KG1 (cell line): ENCODE data around the gene TRIM67.
"Not testable (repeated sequence)": the region's sequence is repeated elsewhere in the genome, so short reads cannot be mapped to it uniquely, and the experiment has no call there.

Experiments
- DNase-seq: peaks from one replicate; lab custom pipeline; 2025; lab: John Stamatoyannopoulos, UW

Gene TRIM67

DNA sequence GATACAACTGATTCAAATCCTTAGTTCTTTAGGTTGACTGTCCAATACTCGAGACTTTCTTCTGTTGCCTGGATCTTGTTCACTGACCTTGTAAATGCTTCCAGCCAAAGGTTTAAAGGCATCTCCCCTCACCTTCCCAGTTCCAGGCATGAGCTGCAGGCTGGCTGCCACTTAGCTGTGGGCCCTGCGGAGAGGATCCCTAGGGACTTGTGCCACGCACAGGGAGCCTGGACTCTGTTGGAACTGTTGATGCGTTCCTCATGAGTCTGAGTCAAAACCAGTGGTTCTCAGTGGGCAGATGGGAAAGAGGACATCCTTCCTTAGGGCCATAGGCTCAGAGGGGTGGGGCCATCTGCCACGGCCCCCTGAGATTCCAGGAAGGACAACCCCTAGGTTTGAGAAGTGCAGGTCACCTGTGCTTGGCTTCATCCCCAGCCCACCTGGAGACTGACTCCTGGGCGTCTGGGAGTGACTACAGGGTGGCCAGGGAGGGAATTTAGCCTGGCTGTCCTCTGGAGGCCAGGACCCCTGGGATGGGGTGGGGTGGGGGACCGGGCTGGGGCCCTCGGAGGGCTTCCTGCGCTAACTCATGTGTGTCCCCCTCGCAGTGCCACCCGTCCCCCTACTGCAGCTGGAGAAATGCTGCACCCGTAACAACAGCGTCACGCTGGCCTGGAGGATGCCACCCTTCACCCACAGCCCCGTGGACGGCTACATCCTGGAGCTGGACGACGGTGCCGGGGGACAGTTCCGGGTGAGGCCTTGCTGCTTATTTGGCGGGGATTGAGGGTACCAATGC is 41.6 kb downstream of the TRIM67 start:
- DNase-seq, result no peak

DNA sequence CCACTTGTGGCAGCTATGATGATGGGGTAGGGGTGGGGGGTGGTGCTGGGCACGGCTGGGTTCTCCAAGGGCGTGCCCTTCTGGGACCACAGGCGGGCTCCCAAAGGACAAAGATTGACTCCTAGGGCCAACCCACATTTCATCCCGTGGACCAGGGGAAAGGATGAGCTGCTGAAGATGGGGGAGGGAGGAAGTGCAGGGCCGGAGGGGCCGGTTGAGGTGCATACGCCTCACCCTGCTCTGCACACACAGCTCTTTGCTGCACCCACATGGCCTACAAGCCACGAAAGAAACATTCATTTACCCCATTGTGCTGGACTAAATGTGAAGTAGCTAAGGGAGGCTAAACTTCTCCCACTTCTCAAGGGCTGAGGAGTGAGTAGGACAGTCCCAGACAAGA is 45.0 kb downstream of the TRIM67 start:
- DNase-seq, result no peak

DNA sequence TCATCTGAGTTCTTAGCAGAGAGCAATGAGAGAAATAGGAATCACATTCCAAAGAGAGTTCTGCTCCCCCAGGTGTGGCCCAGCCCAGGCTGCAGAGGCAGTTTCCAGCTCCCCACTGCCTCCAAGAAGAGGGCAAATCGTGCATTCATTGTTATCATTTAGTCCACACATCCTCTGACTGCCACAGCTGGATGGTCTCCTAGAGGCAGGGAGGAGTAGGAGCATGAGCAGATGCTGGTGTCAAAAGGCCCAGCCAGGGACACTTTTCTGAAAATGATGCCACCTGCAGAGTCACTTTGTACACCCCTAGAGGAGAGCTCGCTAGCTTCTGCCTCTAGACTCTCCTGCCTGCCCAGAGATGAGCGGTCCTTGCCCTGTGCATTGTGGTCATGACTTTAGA is 45.6 kb downstream of the TRIM67 start:
- DNase-seq, result no peak

DNA sequence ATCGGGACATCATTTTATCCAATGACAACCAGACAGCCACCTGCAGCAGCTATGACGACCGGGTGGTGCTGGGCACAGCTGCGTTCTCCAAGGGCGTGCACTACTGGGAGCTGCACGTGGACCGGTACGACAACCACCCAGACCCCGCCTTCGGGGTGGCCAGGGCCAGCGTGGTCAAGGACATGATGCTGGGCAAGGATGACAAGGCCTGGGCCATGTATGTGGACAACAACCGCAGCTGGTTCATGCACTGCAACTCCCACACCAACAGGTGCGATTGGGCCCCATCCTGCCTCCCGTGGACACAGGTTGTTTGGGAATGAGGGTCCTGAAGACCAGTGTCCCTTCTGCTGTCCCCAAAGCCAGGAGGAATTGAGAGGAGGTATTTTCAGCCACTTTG is 47.1 kb downstream of the TRIM67 start:
- no peak for DNase-seq

DNA sequence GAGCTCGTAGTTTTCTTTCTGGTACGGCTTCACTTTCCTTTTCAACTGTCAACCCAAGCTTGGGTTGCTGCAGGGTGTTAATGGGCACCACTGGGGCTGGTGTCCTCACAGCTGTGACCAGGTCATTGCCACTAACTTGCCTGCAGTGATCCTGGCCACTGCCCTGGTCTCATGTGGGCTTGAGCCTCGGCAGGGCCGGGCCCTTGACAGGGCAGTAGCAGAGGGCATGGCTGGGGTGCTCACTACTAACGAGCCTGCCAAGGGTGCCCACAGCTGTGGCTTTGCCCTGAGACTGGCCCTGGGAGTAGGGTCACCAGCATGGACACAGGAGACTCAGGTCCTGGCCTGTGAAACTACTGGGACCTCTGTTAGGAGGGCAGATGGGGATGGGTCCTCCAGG is 47.7 kb downstream of the TRIM67 start:
- DNase-seq, result no peak

DNA sequence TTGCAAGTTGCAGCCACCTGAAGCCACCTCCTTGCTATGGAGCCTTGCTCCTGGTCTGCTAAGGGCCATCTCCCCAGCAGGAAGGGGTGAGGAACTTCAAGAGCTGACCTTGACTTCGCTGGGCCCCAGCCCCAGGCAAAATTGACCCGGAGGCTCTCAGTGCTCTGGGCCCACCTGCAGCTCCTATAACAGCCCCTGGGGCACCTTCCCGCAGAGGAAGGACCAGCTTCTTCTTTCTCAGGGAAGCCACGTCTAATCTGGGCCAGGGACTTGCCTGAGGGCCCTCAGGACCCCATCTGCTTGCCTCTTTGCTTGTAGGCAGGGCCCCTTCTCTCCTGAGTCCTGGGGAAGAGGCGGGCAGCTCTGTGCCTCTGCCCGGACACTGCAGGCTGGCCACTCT is 48.3 kb downstream of the TRIM67 start:
- DNase-seq, result no peak

DNA sequence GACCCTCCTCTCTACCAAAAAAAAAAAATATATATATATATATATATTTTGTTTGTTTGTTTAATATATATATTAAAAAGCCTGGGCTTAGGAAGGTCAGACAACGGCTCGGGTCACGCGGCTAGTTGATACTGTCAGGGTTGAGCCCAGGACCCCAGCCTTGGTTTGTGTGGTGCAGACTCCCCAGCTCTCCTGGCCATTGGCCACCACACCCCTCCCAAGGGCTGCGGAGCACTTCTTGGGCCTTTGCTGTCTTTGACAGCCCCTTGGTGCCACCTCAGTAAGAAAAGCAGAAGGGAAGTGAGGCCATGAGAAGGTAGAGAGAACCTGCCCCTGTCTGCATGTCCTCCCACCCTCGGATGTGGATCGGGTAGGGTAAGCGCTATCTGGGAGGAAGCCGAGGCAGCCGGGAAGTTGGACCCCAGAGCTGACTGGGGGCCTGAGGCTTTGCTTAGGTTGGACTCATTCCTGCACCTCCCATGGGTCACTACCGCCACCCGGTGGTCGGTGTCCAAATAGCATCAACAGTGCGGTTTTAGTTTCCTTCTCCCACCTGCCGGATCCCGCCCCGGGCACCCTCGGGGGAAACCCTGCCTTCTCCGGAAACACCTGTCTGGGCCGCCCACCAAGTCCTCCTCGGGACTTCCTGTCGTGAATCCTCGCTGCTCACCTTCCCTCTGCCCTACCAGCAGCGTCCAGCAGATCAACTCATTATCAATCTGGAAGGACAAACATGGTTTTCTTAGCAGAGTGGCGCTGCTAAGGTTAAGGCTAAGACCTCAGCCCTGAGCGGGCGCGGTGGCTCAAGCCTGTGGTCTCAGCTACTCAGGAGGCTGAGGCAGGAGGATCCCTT is 49.4 kb downstream of the TRIM67 start:
- DNase-seq, result peak; percentile 67

DNA sequence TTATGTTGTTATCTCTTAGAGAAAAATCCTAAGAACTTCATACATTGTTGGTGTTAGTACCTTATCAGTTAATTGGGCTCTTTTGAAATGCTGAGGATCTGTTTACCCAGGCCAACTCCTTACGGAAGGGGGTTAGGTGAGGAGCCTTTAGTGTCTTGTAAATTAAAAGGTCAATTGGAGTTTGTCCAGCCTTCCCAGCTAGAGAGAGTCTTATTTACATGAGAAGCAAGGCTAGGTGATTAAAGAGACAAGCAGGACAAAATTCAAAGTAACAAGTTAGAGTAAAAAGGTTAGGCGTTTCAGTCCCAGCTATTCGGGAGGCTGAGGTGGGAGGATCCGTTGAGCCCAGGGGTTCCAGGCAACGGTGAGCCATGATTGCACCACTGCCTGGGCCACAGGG is 50.4 kb downstream of the TRIM67 start:
- DNase-seq, result not testable (repeated sequence)

DNA sequence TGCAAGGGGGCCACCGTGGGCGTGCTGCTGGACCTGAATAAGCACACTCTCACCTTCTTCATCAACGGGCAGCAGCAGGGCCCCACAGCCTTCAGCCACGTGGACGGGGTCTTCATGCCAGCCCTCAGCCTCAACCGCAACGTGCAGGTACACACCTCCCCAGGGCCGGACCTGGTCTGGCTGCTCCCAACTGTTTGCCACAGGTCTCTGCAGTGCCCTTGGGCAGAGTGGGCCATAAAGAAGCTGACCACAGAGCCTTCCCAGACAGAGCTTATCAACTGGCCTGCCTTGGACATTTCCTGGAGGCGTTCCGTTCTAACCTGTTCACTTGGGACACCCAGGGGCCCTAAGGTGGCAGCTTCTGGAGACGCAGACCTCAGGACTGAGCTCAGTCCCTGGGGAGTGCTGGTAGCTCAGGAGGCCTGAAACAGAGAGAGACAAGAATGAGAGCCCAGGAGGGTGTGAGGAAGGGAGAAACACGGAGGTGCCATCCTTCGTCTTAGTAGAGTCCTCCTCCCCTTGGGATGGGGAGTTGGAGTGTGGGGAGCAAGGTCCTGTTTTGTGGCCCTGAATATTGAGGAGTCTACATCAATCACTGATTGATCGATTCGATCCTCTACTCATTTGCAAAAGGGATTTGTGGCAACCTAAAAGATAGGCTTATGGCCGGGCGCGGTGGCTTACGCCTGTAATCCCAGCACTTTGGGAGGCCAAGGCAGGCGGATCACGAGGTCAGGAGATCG is 52.1 kb downstream of the TRIM67 start:
- no peak for DNase-seq

DNA sequence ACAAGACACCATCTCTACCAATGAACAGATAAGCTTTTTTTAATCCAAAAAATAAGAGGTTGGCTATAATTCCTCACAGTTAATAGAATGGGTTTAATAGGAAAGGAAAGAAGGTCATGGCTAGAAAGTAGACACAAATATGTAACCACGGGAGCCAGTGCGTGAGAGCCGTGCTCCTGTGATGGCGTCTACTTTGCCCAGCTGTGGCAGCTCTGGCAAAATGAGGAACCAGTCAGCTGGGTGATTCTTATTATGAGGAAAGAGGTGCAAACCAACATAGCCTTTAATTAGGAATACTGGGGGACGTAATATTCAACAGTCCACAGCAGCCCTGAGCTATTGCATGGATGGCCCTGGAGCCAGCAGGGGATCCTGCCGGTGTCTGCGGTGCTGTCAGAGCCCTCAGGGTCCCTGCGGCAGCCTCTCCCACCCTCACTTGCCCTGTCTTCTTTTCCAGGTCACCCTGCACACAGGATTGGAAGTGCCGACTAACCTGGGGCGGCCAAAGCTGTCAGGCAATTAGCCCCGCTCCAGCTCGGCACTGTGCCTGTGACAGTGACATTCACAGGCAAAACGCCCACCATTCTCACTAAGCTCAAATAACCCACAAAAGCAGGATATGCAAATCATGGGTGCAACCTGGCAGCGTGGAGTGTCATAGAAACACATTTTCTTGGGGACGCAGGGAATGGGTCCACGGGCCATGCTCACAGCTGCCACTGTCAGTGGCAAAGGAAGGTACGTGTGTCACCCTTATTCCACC is 53.2 kb downstream of the TRIM67 start:
- DNase-seq, result no peak

DNA sequence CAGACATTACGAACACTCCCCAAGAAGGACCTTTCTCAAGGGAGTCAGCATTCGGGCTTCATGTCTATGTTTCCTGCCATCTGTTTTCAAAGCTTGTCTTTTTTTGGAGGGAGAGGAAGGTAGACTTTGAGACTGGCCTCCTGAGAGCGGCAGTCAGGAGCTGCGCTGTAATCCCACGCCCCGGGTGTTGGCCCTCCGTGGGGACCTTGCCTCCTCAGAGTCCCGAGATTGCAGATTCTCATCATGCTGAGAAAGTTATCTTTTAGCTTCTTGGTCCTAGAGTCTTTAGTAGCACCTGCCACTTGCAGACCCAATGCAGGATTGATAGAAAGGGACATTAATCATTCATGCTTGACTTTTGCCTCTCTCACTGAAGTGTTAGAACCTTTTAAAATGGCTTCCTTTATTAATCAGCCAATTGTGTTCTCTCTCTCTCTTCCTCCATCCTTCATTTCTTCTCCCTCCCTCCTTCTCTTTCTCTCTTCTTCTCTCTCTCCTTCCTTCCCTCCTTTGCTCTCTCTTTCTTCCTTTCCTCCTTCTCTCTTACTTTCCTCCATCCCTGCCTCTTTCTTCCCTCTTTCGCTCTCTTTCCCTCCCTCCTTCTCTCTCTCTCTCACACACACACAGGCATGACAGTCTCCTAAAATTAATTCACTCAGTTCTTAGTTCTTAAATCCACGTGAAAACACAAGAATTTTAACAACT is 54.0 kb downstream of the TRIM67 start:
- no peak for DNase-seq

DNA sequence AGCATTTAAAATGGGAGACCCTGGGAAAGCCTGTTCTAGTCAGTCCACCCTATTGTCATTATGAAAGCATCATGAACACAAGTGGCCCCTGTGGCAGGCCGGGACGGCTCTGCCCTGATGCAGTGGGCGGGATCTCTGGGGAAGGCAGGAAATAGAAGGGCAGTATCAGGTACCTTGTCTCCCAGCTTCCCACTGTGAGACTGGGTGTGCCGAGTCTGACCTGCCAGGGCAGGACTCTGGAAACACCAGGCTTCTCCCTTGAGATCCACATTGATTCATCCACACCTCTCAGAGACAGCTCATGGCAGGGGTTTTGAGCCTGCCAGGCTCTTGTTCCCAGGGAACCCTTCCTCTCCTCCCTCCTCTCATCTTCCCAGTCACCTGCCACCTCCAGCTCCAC is 54.6 kb downstream of the TRIM67 start:
- DNase-seq, result no peak

DNA sequence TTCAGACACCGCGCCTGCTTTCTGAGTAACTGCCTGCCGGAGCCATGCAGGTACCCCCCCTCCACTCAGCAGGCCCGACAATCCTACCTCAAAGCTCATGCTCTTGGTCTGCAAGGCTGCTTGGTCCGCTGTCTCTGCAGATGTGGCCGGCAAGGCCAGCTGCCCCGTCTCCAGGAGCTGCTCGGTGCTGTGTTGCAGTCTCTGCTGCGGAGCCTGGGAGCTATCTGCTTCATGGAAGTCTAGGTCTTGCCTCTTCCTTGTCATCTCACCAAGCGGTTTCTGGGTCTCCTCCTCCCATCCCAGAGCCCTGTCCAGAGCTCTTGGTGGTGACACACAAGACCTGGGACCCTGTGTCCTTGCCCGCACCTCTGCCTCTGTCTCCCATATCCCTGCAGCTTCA is 55.2 kb downstream of the TRIM67 start:
- DNase-seq, result no peak

DNA sequence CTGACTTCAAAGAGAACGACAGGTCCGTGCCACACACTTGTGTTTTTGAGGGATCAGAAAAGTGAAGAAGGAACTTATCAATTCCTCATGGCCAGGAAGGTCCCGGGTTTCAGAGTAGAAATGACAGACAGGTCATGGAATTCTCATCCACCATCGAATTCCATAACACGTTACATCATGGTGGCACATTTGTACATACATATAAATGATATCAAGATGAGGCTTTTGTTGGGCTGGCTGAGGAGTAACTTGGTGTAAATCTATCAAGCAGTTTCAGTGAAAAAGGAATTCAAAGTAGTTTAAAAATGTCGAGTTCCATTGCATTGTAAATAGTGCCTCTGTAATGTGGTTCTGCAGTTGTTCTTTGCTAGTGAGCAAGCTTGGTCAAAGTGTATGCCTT is 56.2 kb downstream of the TRIM67 start:
- DNase-seq, result no peak

DNA sequence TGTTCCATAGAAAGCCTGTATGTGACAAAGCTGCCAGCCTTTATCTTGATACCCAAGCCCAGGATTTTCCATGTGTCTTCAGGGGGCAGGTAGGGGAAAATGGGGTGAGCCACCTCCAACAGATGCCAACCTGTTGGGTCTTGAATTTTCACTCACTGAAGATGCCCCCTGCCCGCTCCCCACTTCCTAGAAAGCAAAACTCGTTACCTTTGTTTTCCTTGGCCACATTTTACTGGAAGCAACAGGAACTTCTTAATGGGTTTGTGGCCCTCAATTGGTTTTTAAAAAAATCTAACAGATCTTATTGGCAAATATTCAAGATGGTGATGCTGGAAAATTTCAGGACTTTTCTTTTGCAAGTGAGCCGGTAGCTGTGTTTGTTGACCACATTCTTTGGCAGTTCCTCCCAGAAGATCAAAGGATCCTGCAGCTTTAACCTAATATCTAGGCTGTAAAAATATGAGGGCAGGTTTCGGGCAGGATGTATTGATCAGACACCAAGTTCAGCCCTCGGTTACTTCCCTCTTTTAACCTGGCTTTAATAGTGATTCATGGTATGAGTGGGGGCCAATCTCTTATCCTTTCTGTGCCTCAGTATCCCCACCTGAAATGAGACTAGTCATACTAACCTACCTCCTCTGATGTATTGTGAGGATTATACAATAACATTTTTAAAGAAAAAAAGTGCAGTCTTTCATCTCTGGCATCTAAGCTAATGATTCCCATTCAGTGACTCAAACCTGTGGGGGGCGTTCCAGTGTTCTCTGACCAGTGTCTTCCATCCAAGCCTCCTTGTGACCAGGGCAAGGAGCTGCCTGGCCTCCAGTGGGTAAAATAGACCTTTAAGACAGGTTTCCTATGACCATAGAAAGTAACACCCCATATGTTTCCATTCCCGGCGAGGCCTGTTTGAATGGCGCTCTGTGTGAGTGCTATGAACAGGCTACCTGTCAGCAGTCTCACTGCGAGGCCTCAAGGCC is 57.9 kb downstream of the TRIM67 start:
- DNase-seq, result no peak

DNA sequence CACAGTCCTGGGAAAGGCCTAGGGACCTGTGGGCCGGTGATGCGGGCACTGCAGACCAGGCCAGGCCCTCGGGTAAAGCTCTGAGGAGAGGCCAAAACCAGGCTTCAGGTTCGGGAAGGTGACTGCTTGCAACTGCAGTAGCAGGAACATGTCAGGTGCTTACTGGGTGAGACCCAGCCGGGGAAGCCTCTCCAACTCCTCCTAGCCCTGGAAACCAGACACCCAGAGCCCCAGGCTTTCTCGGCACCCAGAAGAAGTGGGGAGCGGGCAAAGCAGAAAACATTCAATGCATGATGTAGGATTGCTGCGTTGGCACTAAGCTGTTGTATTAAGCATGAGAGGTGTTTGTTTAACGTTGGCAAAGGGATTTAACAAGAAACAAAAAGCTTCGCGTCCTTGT is 58.9 kb downstream of the TRIM67 start:
- DNase-seq, result no peak

DNA sequence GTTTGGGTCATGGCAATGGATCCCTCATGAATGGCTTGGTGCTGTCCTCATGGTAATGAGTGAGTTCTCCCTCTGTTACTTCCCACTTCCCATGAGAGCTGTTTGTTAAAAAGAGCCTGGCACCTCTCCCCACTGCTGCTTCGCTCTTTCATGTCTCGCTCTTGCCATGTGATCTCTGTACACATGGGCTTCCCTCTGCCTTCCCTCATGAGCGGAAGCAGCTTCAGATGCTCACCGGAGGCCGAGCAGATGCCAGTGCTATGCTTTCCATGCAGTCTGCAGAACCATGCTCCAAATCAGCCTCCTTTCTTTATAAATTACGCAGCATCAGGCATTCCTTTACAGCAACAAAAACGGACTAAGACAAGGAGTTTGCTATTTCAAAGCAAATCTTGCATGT is 64.3 kb downstream of the TRIM67 start:
- DNase-seq, result no peak

DNA sequence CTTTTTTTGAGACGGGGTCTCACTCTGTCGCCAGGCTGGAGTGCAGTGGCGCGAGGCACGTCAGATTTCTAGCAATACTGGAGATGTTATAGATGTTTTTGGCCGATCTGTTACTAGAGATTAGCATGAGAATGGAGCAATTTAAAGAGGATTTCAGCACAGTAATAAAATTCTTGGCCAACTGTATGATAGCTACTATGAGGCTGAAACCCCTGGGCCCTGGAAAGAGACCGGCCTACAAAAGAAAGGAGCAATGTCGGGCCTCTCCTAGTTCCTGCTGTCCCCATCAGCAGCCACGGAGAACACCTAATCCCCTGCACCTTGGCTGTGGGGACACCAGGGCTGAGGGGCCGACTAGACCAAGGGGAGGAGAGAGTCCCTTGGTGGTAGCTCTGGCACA is 69.7 kb downstream of the TRIM67 start:
- no peak for DNase-seq

DNA sequence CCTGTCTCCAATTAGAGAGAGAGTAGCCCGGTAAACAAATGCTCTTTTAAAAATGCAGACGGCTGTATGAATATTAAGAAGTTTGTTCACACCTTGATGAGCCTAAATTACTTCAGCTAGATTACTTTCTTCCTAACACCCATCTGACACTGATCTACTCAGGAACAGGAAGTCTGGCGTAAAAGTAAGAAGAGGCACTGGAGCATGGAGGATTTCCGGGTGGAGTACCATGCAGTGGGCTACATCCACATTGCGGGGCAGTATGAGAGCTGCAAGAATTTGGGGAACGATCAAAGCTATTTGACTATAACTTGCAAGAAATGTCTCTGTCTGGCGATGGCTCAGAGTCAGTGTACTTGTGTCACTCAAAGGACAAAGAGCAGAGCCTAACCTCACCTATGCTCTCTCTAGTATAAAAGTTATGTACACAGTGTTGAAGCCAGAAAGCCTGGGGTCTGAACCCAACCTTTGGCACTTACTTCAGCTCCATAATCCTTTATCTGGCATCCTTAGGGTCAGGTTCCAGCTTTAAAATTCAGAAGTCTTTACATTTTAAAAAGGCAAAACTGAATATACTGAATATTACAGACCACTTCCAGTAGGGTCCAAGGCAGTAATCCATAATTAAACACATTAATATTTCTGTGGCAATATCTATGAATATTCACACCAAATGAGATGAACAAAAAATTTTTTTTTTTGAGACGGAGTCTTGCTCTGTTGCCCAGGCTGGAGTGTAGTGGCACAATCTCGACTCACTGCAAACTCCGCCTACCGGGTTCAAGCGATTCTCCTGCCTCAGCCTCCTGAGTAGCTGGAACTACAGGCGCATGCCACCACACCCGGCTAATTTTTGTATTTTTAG is 71.2 kb downstream of the TRIM67 start:
- DNase-seq, result no peak
